GM19372 (cell line): ENCODE data around the gene SPATA12.

Experiments
- ATAC-seq: cut with Tn5 transposase; IDR thresholded peaks from one replicate; pipeline ENCODE4 v1.9.1; 2021; ENCODE audit warnings: mild to moderate bottlenecking, low read depth, moderate library complexity; ENCODE audit not compliant: unreplicated experiment

The SPATA12 gene

GRCh38 chr3:57060089-57060821, at the start of gene SPATA12:
SPATA12 (plus strand) TSS chr3:57060664; CDS start chr3:57073695, 13,031 bp downstream.
- no peak for ATAC-seq

- ATAC-seq, result no peak
Observed at GRCh38 chr3:57011022-57011421, 49.4 kb upstream of the SPATA12 start.

GRCh38 chr3:57012847-57013246, 47.6 kb upstream of the SPATA12 start:
- no peak for ATAC-seq

- no peak for ATAC-seq
Observed at GRCh38 chr3:57015350-57015729, 45.1 kb upstream of the SPATA12 start.

- ATAC-seq, result no peak
Observed at GRCh38 chr3:57015912-57016311, 44.6 kb upstream of the SPATA12 start.

- no peak for ATAC-seq
Observed at GRCh38 chr3:57017459-57017845, 43.0 kb upstream of the SPATA12 start.

- ATAC-seq, result no peak
Observed at GRCh38 chr3:57018246-57018645, 42.2 kb upstream of the SPATA12 start.

GRCh38 chr3:57019057-57019456, 41.4 kb upstream of the SPATA12 start:
- peak; percentile 53 for ATAC-seq

GRCh38 chr3:57025237-57025636, 35.2 kb upstream of the SPATA12 start:
- ATAC-seq, result no peak

- no peak for ATAC-seq
Observed at GRCh38 chr3:57026944-57027343, 33.5 kb upstream of the SPATA12 start.

- no peak for ATAC-seq
Observed at GRCh38 chr3:57029383-57029782, 31.1 kb upstream of the SPATA12 start.

GRCh38 chr3:57029924-57030323, 30.5 kb upstream of the SPATA12 start:
- ATAC-seq, result no peak

GRCh38 chr3:57030721-57031120, 29.7 kb upstream of the SPATA12 start:
- ATAC-seq, result no peak

GRCh38 chr3:57031631-57032541, 28.6 kb upstream of the SPATA12 start:
- no peak for ATAC-seq

GRCh38 chr3:57036952-57037351, 23.5 kb upstream of the SPATA12 start:
- no peak for ATAC-seq

- no peak for ATAC-seq
Observed at GRCh38 chr3:57038466-57039164, 21.8 kb upstream of the SPATA12 start.

- ATAC-seq, result no peak
Observed at GRCh38 chr3:57041674-57042073, 18.8 kb upstream of the SPATA12 start.

- no peak for ATAC-seq
Observed at GRCh38 chr3:57043518-57043917, 16.9 kb upstream of the SPATA12 start.

GRCh38 chr3:57046101-57046765, 14.2 kb upstream of the SPATA12 start:
- no peak for ATAC-seq

GRCh38 chr3:57048052-57048671, 12.3 kb upstream of the SPATA12 start:
- ATAC-seq, result no peak
